Activated naive CD8-positive, alpha-beta T cell treated with anti-CD3 and anti-CD28 coated beads for 36 hours (primary cell): ENCODE results near the gene PSMB8. TPM values are rescaled to one million over a fixed set of nuclear protein-coding genes. Genes with fewer than 3 reads are reported as not detected.

Source experiments
- DNase-seq: peaks from one replicate; pipeline ENCODE4 v3.0.0; 2021
- H3K27ac Mint-ChIP-seq: one replicate; pipeline ENCODE4 v1.8.0; 2022; ENCODE audit warnings: mild to moderate bottlenecking, moderate library complexity, mixed read lengths
- H3K27me3 Mint-ChIP-seq: one replicate; pipeline ENCODE4 v1.8.0; 2022; ENCODE audit warnings: mild to moderate bottlenecking, mixed read lengths
- H3K36me3 Mint-ChIP-seq: one replicate; pipeline ENCODE4 v1.8.0; 2021; ENCODE audit warnings: mild to moderate bottlenecking, mixed read lengths
- H3K4me1 Mint-ChIP-seq: one replicate; pipeline ENCODE4 v1.8.0; 2021; ENCODE audit warnings: mixed read lengths
- H3K4me3 Mint-ChIP-seq: one replicate; pipeline ENCODE4 v1.8.0; 2022; ENCODE audit warnings: mild to moderate bottlenecking, moderate library complexity, mixed read lengths
- H3K9me3 Mint-ChIP-seq: one replicate; pipeline ENCODE4 v1.8.0; 2022; ENCODE audit warnings: mixed read lengths
- total RNA-seq, 2 experiments: library from RNA; stranded (reverse); gene quantifications; one replicate each; pipeline ENCODE4 v1.2.3, GENCODE V29; 2021

PSMB8 gene
- total RNA-seq, 2 experiments from 2014 or later, result 385 to 393 TPM

DNA sequence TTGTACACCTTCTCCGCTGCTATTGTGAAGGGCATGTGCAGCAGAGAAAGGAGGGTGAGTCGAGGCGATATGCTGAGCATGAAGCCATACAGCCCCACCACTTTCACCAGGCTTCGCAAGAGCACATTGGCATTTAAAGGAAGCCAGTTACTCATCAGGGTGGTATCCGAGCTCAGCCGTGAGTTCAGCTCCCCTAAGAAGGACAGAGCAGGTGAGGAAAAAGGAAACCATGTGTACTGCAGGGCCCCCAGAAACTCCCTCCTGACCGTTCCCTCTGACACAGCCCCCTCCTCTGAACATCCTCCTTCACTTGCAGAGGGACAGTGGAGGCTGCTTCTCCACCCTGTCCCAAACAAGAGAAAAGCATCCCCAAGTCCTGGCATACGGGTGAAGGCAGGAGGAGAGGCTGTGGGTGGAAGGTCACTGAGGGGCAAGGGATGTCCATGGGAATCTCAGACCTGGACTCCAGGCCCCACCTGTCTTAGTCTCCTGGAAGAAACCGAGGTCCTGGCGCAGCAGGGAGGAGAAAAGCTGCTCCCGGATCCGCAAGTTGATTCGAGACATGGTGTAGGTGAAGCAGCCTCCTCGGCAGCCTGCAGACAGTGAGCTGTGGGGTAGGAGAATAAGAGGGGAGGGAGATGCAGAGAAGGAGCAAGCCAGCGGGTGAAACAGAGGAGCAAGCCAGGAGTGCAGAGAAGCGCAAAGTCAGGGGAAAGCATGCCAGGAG is 8.5 kb downstream of the PSMB8 start:
- Mint-ChIP-seq H3K27me3 (no peaks in the 10 kb centered on the region), H3K4me3 (peak overlapping the region; percentile 83), H3K27ac (peak overlapping the region; percentile 39), H3K4me1 (peaks cover 70% of the 10 kb centered on the region), H3K9me3 (no peaks in the 10 kb centered on the region), H3K36me3 (peaks cover 82% of the 10 kb centered on the region)
- no peak for DNase-seq

DNA sequence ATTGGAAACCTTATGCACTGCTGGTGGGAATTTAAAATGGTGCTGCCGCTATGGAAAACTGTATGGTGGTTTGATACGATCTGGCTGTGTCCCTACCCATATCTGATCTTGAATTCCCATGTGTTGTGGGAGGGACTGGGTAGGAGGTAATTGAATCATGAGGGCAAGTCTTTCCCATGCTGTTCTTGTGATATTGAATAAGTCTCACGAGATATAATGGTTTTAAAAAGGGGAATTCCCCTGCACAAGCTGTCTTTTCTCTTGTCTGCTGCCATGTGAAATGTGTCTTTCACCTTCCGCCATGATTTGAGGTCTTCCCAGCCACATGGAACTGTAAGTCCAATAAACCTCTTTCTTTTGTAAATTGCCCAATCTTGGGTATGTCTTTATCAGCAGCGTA is 10.2 kb downstream of the PSMB8 start:
- peaks cover 77% of the 10 kb centered on the region for H3K36me3 Mint-ChIP-seq
- H3K27me3 Mint-ChIP-seq, result no peaks in the 10 kb centered on the region
- H3K4me3 Mint-ChIP-seq, result peak overlapping the region; percentile 83
- peak overlapping the region; percentile 47 for H3K27ac Mint-ChIP-seq
- no peak for DNase-seq
- peaks cover 65% of the 10 kb centered on the region for H3K4me1 Mint-ChIP-seq
- no peaks in the 10 kb centered on the region for H3K9me3 Mint-ChIP-seq

DNA sequence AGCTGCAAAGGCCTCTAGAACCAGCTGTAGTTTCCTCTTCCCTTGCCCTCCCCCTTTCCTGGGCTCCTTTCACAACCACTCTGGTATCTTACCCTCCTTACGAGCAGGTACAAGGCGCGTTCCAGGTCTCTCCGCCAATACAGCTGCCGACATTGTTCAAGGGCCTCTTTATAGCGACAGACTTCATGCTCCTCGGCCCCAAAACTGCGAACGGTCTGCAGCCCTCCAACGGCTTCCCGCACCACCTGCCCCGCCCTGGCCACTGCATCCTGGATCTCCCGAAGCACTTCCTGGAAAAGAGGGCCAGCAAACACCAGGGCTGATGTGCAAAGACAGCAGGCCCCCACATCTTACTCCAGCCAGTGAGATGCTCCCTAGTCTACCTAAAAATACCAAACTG is 11.3 kb downstream of the PSMB8 start:
- peak overlapping the region; percentile 8 for H3K4me3 Mint-ChIP-seq
- H3K36me3 Mint-ChIP-seq, result peaks cover 77% of the 10 kb centered on the region
- DNase-seq, result no peak
- no peaks in the 10 kb centered on the region for H3K27me3 Mint-ChIP-seq
- H3K27ac Mint-ChIP-seq, result peak overlapping the region; percentile 21
- H3K4me1 Mint-ChIP-seq, result peaks cover 73% of the 10 kb centered on the region
- H3K9me3 Mint-ChIP-seq, result no peaks in the 10 kb centered on the region

DNA sequence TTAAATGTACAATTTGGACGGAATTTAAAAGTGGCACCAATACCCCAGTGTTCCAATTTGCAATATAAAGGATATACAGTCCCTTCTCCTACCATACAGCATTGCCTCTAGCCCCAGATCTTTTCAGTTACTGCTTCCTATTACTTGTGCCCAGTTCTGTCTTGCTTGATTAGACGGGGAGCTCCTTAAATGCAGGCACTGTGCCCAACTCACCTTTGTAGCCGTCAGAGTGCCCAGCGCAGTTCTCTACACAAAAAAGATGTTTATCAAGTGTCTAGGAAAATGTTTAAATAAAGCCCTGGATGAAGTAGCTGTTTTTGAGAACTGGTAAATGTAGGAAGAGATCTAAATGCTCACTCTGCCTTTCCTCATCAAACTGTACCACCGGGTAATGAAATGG is 12.9 kb downstream of the PSMB8 start:
- Mint-ChIP-seq H3K27ac (peak overlapping the region; percentile 35), H3K27me3 (no peaks in the 10 kb centered on the region), H3K4me1 (peaks cover 75% of the 10 kb centered on the region), H3K4me3 (no peak overlapping the region), H3K36me3 (peaks cover 72% of the 10 kb centered on the region), H3K9me3 (no peaks in the 10 kb centered on the region)
- DNase-seq, result no peak

- H3K27me3 Mint-ChIP-seq, result no peaks in the 10 kb centered on the region
- H3K9me3 Mint-ChIP-seq, result no peaks in the 10 kb centered on the region
- H3K4me1 Mint-ChIP-seq, result peaks cover 66% of the 10 kb centered on the region
- H3K4me3 Mint-ChIP-seq, result no peak overlapping the region
- H3K27ac Mint-ChIP-seq, result peak overlapping the region; percentile 55
- H3K36me3 Mint-ChIP-seq, result peaks cover 63% of the 10 kb centered on the region
- DNase-seq, result no peak
Measured at GRCh38 chr6:32830017-32830416, 13.8 kb downstream of the PSMB8 start.

- no peaks in the 10 kb centered on the region for H3K27me3 Mint-ChIP-seq
- H3K4me3 Mint-ChIP-seq, result no peak overlapping the region
- peak overlapping the region; percentile 22 for H3K27ac Mint-ChIP-seq
- H3K9me3 Mint-ChIP-seq, result no peaks in the 10 kb centered on the region
- H3K4me1 Mint-ChIP-seq, result peaks cover 60% of the 10 kb centered on the region
- peaks cover 57% of the 10 kb centered on the region for H3K36me3 Mint-ChIP-seq
- no peak for DNase-seq
Measured at GRCh38 chr6:32829495-32829894, 14.4 kb downstream of the PSMB8 start.

GRCh38 chr6:32827025-32827424 is 16.8 kb downstream of the PSMB8 start:
- Mint-ChIP-seq H3K4me1 (peaks cover 43% of the 10 kb centered on the region), H3K9me3 (no peaks in the 10 kb centered on the region), H3K4me3 (no peak overlapping the region), H3K27ac (peak overlapping the region; percentile 70), H3K27me3 (no peaks in the 10 kb centered on the region), H3K36me3 (peaks cover 36% of the 10 kb centered on the region)
- no peak for DNase-seq

DNA sequence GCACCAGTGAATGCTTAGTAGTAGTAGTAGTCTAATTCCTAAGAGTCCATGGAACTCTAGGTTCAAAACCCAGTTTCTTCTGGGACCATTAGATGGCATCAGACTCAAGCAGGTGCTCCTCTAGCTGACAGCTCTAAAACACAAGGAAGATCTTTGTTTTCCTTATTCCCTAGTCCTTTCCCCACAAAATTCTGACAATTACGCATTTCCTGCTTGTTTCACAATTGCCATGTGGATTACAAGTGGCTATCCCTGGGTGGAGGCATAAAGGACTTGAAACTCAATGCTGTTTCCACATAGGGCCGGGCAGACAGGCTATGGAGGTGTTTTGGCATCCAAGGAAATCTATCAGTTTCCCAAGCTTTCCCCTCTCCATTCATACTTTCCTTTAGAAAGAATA is 17.9 kb downstream of the PSMB8 start:
- Mint-ChIP-seq H3K27me3 (no peaks in the 10 kb centered on the region), H3K4me1 (peaks cover 36% of the 10 kb centered on the region)

GRCh38 chr6:32819729-32820128 is 24.1 kb downstream of the PSMB8 start:
- H3K9me3 Mint-ChIP-seq, result no peaks in the 10 kb centered on the region
- no peaks in the 10 kb centered on the region for H3K27me3 Mint-ChIP-seq
- H3K27ac Mint-ChIP-seq, result no peak overlapping the region
- H3K4me3 Mint-ChIP-seq, result no peak overlapping the region
- no peaks in the 10 kb centered on the region for H3K36me3 Mint-ChIP-seq
- H3K4me1 Mint-ChIP-seq, result peaks cover 17% of the 10 kb centered on the region
- no peak for DNase-seq

More for the DNA sequence above, 17.9 kb downstream of the PSMB8 start:
- Mint-ChIP-seq H3K9me3 (no peaks in the 10 kb centered on the region), H3K36me3 (peaks cover 28% of the 10 kb centered on the region), H3K4me3 (no peak overlapping the region), H3K27ac (peak overlapping the region; percentile 63)
- no peak for DNase-seq

DNA sequence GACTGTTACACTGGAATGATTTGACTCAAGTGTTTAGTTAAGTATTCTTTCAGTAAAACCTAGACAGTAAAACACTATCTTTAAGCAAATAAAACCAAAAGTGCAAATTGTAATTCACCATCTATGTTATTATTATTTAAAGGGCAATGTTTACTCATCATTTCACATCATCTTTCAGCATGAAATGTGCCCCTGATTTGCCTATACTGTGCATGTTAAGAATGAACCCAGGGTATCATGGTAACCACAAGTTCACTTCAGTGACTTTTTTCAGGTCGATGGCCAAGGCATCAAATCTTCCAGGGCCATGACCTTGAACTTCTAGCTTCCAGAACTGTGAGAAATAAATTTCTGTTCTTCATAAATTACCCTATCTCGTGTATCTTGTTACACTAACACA is 25.0 kb downstream of the PSMB8 start:
- no peaks in the 10 kb centered on the region for H3K27me3 Mint-ChIP-seq
- no peak for DNase-seq
- H3K36me3 Mint-ChIP-seq, result no peaks in the 10 kb centered on the region
- no peak overlapping the region for H3K4me3 Mint-ChIP-seq
- H3K4me1 Mint-ChIP-seq, result peaks cover 17% of the 10 kb centered on the region
- no peak overlapping the region for H3K27ac Mint-ChIP-seq
- H3K9me3 Mint-ChIP-seq, result no peaks in the 10 kb centered on the region

GRCh38 chr6:32816746-32817204 is 27.1 kb downstream of the PSMB8 start, which contains the start of gene HLA-DOB:
HLA-DOB (minus strand) TSS chr6:32817002; CDS start chr6:32816951, 51 bp downstream.
- H3K4me1 Mint-ChIP-seq, result peaks cover 17% of the 10 kb centered on the region
- no peak for DNase-seq
- peak within 1 kb of the TSS; percentile 50 for H3K4me3 Mint-ChIP-seq
- no peaks in the 10 kb centered on the region for H3K27me3 Mint-ChIP-seq
- H3K9me3 Mint-ChIP-seq, result no peaks in the 10 kb centered on the region
- no peaks in the 10 kb centered on the region for H3K36me3 Mint-ChIP-seq
- H3K27ac Mint-ChIP-seq, result peak within 1 kb of the TSS; percentile 70

DNA sequence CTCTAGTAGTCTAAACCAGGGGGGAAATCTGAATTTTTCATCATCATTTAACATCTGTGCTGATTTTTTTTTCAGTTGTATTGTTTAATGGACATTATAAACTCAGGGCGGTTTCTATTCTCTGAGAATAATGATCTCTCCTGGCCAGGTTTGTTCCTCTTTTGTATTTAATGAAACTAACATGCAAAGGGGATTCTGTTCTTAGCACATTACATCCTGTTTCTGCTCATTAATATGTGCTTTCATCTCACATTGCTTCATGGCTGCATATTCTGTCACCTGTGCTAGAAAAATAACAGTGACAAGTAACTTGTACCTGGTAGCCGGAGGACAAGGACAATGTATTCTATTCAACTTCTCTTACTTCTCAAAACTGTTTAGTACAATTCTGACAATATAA is 27.9 kb downstream of the PSMB8 start:
- Mint-ChIP-seq H3K4me1 (peaks cover 17% of the 10 kb centered on the region), H3K36me3 (no peaks in the 10 kb centered on the region), H3K27ac (no peak overlapping the region), H3K4me3 (no peak overlapping the region), H3K27me3 (no peaks in the 10 kb centered on the region), H3K9me3 (no peaks in the 10 kb centered on the region)
- no peak for DNase-seq

GRCh38 chr6:32815115-32815514 is 28.7 kb downstream of the PSMB8 start:
- Mint-ChIP-seq H3K36me3 (no peaks in the 10 kb centered on the region), H3K27me3 (no peaks in the 10 kb centered on the region), H3K4me1 (peaks cover 17% of the 10 kb centered on the region), H3K9me3 (no peaks in the 10 kb centered on the region), H3K27ac (peak overlapping the region; percentile 7), H3K4me3 (no peak overlapping the region)
- DNase-seq, result no peak

- Mint-ChIP-seq H3K9me3 (no peaks in the 10 kb centered on the region), H3K27ac (no peak overlapping the region), H3K36me3 (no peaks in the 10 kb centered on the region), H3K4me3 (no peak overlapping the region), H3K27me3 (no peaks in the 10 kb centered on the region), H3K4me1 (peaks cover 14% of the 10 kb centered on the region)
- DNase-seq, result no peak
Measured at GRCh38 chr6:32814145-32814544, 29.7 kb downstream of the PSMB8 start.

DNA sequence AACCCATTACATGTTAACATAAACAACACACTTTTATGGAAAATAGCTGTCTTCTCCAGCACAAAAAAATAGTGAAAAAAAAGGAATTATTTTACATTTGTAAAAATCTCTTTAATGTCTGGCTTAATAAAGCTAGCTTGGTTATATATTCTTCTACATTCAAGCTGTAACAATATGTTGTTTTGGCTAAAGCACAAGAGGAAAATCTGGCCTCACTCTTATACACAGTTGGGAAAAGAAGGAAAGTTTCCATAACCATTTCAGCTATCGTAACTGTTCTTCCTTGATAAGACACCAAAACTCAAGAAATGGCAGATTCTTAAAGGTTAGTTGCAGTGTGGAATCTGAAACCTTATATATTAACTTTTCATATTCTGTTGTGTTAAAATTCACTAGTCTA is 34.7 kb downstream of the PSMB8 start:
- no peak overlapping the region for H3K4me3 Mint-ChIP-seq
- no peak for DNase-seq
- H3K4me1 Mint-ChIP-seq, result peaks cover 2% of the 10 kb centered on the region
- H3K9me3 Mint-ChIP-seq, result no peaks in the 10 kb centered on the region
- no peak overlapping the region for H3K27ac Mint-ChIP-seq
- no peaks in the 10 kb centered on the region for H3K36me3 Mint-ChIP-seq
- H3K27me3 Mint-ChIP-seq, result peaks cover 29% of the 10 kb centered on the region

GRCh38 chr6:32807020-32807580 is 36.7 kb downstream of the PSMB8 start:
- Mint-ChIP-seq H3K27me3 (peaks cover 43% of the 10 kb centered on the region), H3K36me3 (no peaks in the 10 kb centered on the region), H3K27ac (no peak overlapping the region), H3K9me3 (no peaks in the 10 kb centered on the region), H3K4me1 (peaks cover 2% of the 10 kb centered on the region), H3K4me3 (no peak overlapping the region)
- DNase-seq, result no peak
